ENCODE results near the gene PLA2G5.

Gene PLA2G5

GRCh38 chr1:20082772-20083171 lies 12.8 kb downstream of the PLA2G5 start:
- TF ChIP-seq ZNF70 (CRISPR knock-in tag; IDR thresholded peaks at IDR 0.05), result no peak
- no peak for TF ChIP-seq PPARA (CRISPR knock-in tag; IDR thresholded peaks at IDR 0.05; ENCODE audit: borderline replicate concordance)
- TF ChIP-seq TCF4 (CRISPR knock-in tag; IDR thresholded peaks at IDR 0.05; ENCODE audit: borderline replicate concordance), result no peak
- no peak for TF ChIP-seq ARNTL (CRISPR knock-in tag; IDR thresholded peaks at IDR 0.05; ENCODE audit: borderline replicate concordance, low read depth)
- no peak for TF ChIP-seq SNAI2 (CRISPR knock-in tag; IDR thresholded peaks at IDR 0.05)
- TF ChIP-seq, protein P1, sequence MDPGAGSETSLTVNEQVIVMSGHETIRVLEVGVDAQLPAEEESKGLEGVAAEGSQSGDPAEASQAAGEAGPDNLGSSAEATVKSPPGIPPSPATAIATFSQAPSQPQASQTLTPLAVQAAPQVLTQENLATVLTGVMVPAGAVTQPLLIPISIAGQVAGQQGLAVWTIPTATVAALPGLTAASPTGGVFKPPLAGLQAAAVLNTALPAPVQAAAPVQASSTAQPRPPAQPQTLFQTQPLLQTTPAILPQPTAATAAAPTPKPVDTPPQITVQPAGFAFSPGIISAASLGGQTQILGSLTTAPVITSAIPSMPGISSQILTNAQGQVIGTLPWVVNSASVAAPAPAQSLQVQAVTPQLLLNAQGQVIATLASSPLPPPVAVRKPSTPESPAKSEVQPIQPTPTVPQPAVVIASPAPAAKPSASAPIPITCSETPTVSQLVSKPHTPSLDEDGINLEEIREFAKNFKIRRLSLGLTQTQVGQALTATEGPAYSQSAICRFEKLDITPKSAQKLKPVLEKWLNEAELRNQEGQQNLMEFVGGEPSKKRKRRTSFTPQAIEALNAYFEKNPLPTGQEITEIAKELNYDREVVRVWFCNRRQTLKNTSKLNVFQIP (CRISPR knock-in tag; IDR thresholded peaks at IDR 0.05; ENCODE audit: borderline replicate concordance, low read depth), result no peak
- TF ChIP-seq CSDC2 (CRISPR knock-in tag; IDR thresholded peaks at IDR 0.05), result no peak
- TF ChIP-seq ZC3H10 (CRISPR knock-in tag; IDR thresholded peaks at IDR 0.05), result no peak
- TF ChIP-seq RARB (CRISPR knock-in tag; IDR thresholded peaks at IDR 0.05), result no peak
- TF ChIP-seq TOX (CRISPR knock-in tag; IDR thresholded peaks at IDR 0.05; ENCODE audit: borderline replicate concordance), result no peak
- TF ChIP-seq ZNF565 (CRISPR knock-in tag; conservative IDR thresholded peaks at IDR 0.05; ENCODE audit: low read depth), result no peak
- TF ChIP-seq CSRNP3 (CRISPR knock-in tag; IDR thresholded peaks at IDR 0.05), result no peak
- no peak for TF ChIP-seq OSR1 (CRISPR knock-in tag; IDR thresholded peaks at IDR 0.05)
- no peak for TF ChIP-seq PATZ1 (CRISPR knock-in tag; IDR thresholded peaks at IDR 0.05; ENCODE audit: borderline replicate concordance)
- no peak for TF ChIP-seq ZNF8 (CRISPR knock-in tag; IDR thresholded peaks at IDR 0.05)
- TF ChIP-seq ZFP3 (CRISPR knock-in tag; IDR thresholded peaks at IDR 0.05), result no peak
- ATAC-seq, result no peak

DNA sequence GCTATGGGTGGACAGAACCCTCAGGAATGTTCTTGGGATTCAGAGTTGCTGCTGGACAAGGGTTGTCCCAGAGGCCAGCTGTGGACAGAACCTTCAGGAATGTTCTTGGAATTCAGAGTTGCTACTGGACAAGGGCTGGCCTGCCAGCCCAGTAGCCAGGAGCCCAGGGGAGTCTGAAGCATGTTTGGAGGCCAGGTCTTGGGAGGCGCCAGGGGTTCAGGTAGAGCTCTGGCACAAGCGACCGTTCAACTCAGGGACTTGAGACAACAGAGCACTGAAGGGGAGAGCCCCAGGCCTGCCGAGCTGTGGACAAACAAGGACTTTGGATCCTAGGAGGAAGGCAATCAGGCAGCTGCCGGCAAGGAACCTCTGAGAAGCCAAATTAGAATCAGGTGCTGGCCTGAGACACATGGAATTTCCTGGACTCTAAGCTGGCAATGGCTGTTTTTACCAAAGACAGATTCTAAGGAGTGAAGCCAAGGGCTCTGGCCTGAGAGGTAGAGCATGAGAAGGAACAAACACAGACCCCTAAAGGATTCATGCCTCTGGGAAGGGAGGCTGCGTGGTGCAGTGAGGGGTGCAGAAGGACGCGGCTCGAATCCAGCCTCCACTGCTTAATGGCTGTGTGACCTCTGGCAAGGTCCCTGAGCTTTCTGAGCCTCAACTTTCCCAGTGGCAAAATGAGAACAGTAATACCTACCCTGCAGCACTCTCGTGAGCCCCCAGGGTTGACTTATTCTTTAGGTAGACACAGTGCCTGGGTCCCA lies 13.4 kb downstream of the PLA2G5 start:
- TF ChIP-seq TOX (CRISPR knock-in tag; IDR thresholded peaks at IDR 0.05; ENCODE audit: borderline replicate concordance) (no peak), PATZ1 (CRISPR knock-in tag; IDR thresholded peaks at IDR 0.05; ENCODE audit: borderline replicate concordance) (no peak), ZFP30 (CRISPR knock-in tag; IDR thresholded peaks at IDR 0.05) (no peak), SNAI2 (CRISPR knock-in tag; IDR thresholded peaks at IDR 0.05) (no peak), CSRNP3 (CRISPR knock-in tag; IDR thresholded peaks at IDR 0.05) (no peak), ZNF565 (CRISPR knock-in tag; conservative IDR thresholded peaks at IDR 0.05; ENCODE audit: low read depth) (no peak)
- TF ChIP-seq, protein P1 (CRISPR knock-in tag; IDR thresholded peaks at IDR 0.05; ENCODE audit: borderline replicate concordance, low read depth), result no peak
- ATAC-seq, result no peak

GRCh38 chr1:20086800-20087199 lies 16.8 kb downstream of the PLA2G5 start:
- ATAC-seq, result no peak
- TF ChIP-seq, protein P1 (CRISPR knock-in tag; IDR thresholded peaks at IDR 0.05; ENCODE audit: borderline replicate concordance, low read depth), result no peak
- TF ChIP-seq SNAI2 (CRISPR knock-in tag; IDR thresholded peaks at IDR 0.05), result no peak
- no peak for TF ChIP-seq RARB (CRISPR knock-in tag; IDR thresholded peaks at IDR 0.05)
- no peak for TF ChIP-seq ZFP30 (CRISPR knock-in tag; IDR thresholded peaks at IDR 0.05)
- TF ChIP-seq CSRNP3 (CRISPR knock-in tag; IDR thresholded peaks at IDR 0.05), result no peak
- no peak for TF ChIP-seq ZNF70 (CRISPR knock-in tag; IDR thresholded peaks at IDR 0.05)
- no peak for TF ChIP-seq PPARA (CRISPR knock-in tag; IDR thresholded peaks at IDR 0.05; ENCODE audit: borderline replicate concordance)
- no peak for TF ChIP-seq TSHZ2 (CRISPR knock-in tag; IDR thresholded peaks at IDR 0.05)
